NCI-H2227 treated with DMSO at 0.1 percent for 48 hours (cell line): ENCODE results near the gene OGDH.
"Not testable (repeated sequence)": the region's sequence is repeated elsewhere in the genome, so short reads cannot be mapped to it uniquely, and the experiment has no call there.

Experiments
- DNase-seq: peaks from one replicate; lab custom pipeline; 2025; lab: John Stamatoyannopoulos, UW

Gene OGDH

GRCh38 chr7:44580945-44581878 is 25.2 kb upstream of the OGDH start:
- no peak for DNase-seq

GRCh38 chr7:44581879-44582603 is 24.4 kb upstream of the OGDH start, which contains the start of gene TMED4:
TMED4 (minus strand) TSS chr7:44582231; CDS start chr7:44582206, 25 bp downstream.
- peak; percentile 98 for DNase-seq

DNA sequence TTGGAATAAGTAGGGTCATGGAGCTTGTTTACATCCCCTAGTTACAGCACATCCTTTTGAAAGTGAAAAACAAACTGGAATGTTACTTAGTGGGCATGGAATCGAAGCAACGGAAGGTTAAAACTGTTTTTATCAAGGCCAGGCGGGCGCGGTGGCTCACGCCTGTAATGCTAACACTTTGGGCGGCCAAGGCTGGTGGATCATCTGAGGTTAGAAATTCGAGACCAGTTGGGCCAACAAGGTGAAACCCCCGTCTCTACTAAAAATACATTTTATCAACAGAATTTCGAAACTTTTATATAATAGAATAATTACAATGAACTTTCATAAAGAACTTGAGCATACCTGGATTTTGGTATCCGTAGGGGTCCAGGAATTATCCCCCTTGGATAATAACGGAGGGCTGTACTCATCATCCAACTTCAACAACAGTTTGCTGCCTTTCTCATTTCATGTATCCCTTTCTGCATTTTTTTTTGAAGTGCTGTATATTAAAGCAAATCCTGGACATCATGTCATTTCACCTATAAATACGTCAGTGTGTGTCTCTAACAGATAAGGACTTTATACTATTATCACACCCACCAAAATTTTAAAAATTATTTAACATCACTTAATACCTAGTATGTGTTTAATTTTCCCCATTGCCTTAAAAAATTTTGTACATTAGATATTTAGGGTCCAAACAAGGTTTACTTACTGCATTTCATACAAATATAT is 23.1 kb upstream of the OGDH start:
- no peak for DNase-seq

DNA sequence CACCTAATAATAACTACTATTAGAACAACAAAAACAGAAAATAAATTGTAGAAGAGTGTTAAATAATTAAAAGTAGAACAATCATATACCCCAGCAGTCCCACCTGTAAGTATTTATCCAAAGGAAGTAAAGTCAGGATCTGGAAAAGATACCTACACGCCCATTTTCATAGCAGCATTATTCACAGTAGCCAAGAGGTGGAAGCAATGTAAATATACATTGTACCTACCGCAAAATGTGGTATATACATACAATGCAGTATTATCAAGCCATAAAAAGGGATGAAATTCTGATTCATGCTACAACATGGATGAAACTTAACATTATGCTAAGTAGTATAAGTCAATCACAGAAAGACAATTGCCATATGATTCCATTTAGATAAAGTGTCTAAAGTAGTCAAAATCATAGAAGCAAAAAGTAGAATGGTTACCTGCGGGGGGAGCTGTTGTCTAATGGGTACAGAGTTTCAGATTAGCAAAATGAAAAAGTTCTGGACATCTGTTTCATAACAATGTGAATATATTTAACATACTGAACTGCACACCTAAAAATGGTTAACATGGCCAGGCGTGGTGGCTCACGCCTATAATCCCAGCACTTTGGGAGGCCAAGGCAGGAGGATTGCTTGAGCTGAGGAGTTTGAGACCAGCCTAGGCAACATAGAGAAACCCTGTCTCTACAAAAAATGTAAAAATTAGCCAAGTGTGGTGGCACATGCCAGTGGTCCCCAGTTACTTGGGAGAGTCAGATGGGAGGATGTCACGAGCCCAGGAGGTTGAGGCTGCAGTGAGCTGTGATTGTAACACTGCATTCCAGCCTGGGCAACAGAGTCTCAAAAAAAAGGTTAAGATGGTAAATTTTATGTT is 18.4 kb upstream of the OGDH start:
- no peak for DNase-seq

GRCh38 chr7:44590910-44591309 is 15.5 kb upstream of the OGDH start:
- no peak for DNase-seq

GRCh38 chr7:44595934-44596635 is 10.3 kb upstream of the OGDH start:
- no peak for DNase-seq

DNA sequence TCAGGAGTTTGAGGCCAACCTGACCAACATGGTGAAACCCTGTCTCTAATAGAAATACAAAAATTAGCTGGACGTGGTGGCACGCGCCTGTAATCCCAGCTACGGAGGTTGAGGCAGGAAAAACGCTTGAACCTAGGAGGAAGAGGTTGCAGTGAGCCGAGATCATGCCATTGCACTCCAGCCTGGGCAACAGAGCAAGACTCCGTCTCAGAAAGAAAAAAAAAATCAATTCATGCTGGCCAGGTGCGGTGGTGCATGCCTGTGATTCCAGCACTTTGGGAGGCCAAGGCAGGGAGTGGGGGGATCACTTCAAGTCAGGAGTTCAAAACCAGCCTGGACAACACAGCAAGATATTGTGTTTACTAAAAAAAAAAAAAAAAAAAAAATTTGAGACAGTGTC is 9.2 kb upstream of the OGDH start:
- not testable (repeated sequence) for DNase-seq

DNA sequence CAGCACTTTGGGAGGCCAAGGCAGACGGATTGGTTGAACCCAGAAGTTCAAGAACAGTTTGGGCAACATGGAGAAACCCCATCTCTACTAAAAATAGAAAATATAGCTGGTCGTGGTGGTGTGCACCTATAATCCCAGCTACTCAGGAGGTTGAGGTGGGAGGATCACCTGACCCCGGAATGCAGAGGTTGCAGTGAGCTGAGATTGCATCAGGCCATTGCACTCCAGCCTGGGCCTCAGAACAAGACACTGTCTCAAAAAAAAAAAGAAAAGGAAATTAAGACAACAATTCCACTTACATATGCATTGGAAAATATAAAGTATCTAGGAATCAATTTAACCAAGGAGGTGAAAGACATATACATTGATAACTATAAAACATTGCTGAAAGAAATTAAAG is 7.2 kb upstream of the OGDH start:
- no peak for DNase-seq

- no peak for DNase-seq
Measured at GRCh38 chr7:44602576-44602910, 3.9 kb upstream of the OGDH start.

DNA sequence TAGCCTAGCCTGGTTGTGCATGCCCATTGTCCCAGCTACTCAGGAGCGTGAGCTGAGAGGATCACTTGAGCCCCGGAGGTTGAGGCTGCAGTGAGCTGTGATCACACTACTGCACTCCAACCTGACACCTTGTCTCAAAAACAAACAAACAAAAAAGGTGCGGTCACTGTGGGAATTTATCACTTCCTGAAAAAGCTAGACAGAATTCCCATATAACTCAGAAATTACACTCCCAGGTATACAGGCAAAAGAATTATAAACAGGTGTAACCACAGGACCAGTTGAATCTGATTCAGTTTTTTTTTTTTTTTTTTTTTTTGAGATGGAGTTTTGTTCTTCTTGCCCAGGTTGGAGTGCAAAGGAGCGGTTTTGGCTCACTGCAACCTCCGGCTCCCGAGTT is 3.2 kb upstream of the OGDH start:
- no peak for DNase-seq

DNA sequence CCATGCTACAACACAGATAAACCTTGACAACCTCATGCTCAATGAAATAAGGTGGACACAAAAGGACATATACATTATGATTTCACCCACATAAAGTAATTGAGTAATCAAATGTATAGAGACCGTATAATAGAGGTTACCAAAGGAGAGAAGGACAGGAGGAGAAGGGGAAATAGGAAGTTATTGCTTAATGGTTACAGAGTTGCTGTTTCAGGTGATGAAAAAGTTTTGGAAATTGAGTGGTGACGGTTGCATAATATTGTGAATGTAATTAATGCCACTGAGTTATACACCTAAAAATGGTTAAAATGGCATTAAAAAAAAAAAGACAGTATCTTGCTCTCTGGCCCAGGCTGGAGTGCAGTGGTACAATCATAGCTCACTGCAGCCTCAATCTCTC is 1.5 kb upstream of the OGDH start:
- DNase-seq, result no peak

GRCh38 chr7:44607141-44608068 is 978 bp downstream of the OGDH start:
- no peak for DNase-seq

GRCh38 chr7:44608916-44609648 is 2.7 kb downstream of the OGDH start:
- DNase-seq, result no peak

- no peak for DNase-seq
Measured at GRCh38 chr7:44609829-44610228, 3.4 kb downstream of the OGDH start.

- DNase-seq, result no peak
Measured at GRCh38 chr7:44615149-44615611, 8.8 kb downstream of the OGDH start.

GRCh38 chr7:44615793-44616192 is 9.4 kb downstream of the OGDH start:
- no peak for DNase-seq

DNA sequence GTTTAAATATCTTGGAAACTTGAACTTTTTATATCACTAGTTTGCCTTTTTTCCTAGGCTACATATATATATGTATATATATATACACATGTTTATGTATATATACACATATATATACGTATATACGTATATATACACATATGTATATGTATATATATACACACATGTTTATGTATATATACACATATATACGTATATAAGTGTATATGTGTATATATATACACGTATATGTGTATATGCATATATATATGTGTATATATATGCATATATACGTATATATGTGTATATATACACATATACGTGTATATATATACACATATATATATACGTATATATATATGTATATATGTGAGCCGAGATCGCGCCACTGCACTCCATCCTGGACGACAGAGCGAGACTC is 10.1 kb downstream of the OGDH start:
- DNase-seq, result no peak

DNA sequence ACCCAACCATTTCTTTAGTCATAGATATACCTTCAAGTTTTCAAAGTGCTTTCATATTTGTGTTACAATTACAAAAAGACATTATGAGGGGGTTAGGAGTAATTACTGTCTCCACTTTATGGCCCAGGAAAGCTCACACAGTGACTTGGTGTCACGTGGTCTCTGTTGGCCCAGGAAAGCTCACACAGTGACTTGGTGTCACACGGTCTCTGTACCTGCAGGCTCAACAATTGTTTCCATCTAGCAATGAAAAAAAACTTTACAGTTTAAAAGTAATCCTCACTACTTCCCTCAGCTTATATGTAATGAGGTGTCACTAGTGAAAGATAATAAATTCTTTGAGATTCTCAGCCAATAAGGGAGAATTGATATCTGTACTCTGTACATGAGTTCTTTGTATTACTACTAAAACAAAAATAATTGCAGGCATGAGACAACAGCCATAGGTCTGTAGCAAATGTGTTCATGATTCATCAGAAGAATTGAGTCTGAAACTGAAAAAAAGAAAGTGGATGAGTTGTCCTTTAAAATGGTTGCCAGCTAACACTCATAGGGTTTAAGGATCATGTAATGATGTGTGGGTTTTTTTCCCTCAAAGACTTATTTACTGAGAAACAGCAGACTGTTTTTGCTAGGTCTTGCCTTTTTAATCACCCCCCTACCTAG is 10.9 kb downstream of the OGDH start:
- DNase-seq, result no peak

- no peak for DNase-seq
Measured at GRCh38 chr7:44618045-44618444, 11.6 kb downstream of the OGDH start.
